Jurkat, Clone E6-1 (cell line): ENCODE data around the gene CENPM. TPM values are rescaled to one million over a fixed set of nuclear protein-coding genes. Genes with fewer than 3 reads are reported as not detected.

ENCODE experiments used
- DNase-seq: peaks from one replicate; pipeline ENCODE4 v3.0.0-alpha.2; 2011; ENCODE audit warnings: low read depth, low spot score
- H3K4me3 ChIP-seq: 2 replicates; pipeline ENCODE4 v1.5.1; 2011; ENCODE audit warnings: mild to moderate bottlenecking, low read length, control low read depth, moderate library complexity
- polyA plus RNA-seq: library from polyadenylated mRNA; unstranded; fragments of >200 nt; gene quantifications from one replicate; pipeline ENCODE4 v1.2.1, GENCODE V29; 2012; ENCODE audit warnings: missing spikeins; ENCODE audit not compliant: insufficient read length, insufficient read depth

Gene CENPM, protein sequence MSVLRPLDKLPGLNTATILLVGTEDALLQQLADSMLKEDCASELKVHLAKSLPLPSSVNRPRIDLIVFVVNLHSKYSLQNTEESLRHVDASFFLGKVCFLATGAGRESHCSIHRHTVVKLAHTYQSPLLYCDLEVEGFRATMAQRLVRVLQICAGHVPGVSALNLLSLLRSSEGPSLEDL
- 99.6 TPM for polyA plus RNA-seq

DNA sequence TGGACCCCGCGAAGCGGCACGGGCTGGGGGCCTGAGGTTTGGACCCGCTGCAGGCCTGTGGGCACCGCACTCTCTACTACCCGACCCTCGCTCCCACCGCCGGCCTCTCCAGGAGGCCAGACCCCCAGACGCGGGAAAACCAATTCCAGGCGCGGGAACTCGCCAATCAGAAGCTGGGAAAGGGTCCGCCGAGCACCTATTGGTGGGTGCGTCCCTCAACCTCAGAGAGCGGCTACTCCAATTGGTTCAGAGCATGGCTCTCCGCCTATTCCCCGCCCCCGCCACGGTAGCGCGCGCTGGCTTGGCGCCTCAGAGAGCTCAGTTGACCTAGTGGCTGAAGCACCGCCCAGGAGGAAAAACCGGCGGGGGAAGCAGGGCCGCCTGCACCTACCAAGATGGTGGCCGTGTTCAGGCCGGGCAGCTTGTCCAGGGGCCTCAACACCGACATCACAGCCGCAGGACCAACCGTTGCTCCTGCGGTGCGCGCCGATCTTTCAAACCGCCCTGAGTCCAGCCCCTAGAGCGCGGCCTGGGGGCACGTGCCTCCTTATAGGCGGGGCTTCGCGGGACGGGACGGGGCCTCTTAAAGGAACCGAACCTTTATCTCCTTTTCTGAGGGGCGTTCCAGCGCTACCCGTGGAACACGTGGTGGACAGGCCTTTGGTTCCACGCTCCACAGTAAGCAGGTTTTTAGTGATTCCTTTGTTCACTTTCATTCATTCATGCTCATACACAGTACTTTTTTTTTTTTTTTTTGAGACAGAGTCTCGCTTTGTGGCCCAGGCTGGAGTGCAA is at the start of gene CENPM:
Gene CENPM, minus strand, starts transcription at position 524 of the 795 bp plus-strand sequence. Its CDS starts 76 bp downstream, at position 448.
- peak; percentile 92 for DNase-seq
- H3K4me3 ChIP-seq = peak within 1 kb of the TSS; percentile 98

DNA sequence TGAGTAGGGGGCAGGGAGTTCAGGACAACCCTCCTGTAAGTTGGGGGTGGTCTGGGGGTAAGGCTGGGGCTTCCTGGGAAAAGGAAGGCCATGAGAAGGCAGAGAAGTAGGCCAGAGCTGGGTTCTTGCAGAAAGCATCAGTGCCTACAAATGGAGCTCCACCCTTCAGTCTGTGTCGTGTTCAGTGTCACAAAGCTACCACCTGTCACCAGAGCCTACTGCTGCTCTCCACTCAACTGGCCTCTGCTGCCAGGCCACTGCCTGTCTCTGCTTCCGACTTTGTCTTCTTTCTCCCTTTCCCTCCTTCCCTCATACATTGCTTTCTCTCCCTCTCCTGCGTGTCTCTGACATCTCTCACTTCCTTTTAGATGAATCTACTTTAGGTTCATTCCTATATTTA is 48.3 kb upstream of the CENPM start:
- no peak for DNase-seq
- H3K4me3 ChIP-seq = no peak overlapping the region

DNA sequence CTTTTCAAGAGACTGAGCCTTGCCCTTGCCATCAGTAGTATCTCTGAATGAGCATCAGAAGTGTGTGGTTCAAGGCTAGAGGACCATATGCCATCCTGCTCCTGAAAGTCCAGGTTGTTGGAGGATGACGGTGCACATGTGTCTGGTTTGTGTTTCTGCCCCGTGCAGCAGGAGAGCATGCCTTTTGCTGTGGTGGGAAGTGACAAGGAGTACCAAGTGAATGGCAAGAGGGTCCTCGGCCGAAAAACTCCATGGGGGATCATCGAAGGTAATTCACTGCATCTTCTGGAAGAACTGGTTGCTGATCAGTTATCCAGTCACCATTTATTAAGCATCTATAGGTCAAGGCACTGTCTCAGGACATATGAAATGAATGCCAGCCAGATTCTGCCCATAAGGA is 45.5 kb upstream of the CENPM start:
- no peak for DNase-seq
- H3K4me3 ChIP-seq = no peak overlapping the region

DNA sequence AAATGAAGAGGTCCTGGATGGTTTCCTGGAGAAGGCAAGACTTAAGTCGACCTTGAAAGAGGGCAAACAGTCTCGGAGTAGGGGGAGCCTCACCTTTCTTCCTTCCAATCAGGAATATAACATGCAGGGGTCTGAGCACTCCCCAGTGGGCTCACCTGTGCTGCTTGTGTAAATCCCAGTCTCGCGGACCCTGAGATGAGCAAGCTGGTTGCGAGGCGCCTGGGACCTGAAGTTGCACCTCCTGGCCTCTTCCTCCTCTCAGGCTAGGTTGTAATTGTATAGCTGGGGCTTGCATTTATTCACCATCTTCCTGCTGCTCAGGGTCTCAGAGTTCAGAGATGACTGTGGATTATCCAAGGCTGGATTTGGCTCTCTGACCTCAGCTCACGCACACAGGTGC is 44.2 kb upstream of the CENPM start:
- no peak overlapping the region for H3K4me3 ChIP-seq
- DNase-seq = no peak

DNA sequence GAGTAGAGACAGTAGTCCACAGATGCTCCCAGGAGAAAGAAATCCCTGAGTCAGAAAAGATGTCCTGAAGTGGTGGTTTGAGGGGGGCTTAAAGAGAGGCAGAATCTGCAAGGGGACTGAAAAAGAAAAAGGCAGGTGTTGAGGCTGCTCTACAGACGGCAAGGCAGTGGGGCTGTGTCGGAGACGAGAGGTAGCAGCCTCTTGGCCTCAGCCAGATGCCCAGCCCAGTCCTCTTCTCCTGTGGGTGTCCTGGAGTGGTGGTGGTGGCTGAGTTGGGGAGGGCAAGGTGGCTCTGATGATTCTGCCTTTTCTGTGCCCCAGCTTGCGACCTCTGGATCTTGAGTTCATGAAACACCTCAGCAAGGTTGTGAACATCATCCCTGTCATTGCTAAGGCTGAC is 42.3 kb upstream of the CENPM start:
- no peak overlapping the region for H3K4me3 ChIP-seq
- no peak for DNase-seq

DNA sequence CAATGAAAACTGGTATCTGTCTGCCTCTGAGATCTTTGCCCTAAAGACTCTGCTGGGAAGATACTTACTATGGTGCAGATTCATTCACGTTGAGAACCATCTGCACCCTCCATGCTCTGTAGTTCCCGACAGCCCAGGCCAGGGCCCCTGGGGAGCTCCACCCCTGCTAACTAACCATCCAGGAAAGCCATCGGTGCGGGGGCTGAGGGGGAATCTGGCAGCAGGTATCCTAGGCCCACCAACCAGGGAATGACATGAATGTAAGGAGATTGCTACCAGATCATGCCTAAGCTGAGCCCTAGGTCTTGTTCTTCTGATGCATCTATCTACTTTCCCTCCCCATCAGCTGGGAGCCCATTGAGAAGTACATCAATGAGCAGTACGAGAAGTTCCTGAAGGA is 40.3 kb upstream of the CENPM start:
- no peak for DNase-seq
- H3K4me3 ChIP-seq = no peak overlapping the region

DNA sequence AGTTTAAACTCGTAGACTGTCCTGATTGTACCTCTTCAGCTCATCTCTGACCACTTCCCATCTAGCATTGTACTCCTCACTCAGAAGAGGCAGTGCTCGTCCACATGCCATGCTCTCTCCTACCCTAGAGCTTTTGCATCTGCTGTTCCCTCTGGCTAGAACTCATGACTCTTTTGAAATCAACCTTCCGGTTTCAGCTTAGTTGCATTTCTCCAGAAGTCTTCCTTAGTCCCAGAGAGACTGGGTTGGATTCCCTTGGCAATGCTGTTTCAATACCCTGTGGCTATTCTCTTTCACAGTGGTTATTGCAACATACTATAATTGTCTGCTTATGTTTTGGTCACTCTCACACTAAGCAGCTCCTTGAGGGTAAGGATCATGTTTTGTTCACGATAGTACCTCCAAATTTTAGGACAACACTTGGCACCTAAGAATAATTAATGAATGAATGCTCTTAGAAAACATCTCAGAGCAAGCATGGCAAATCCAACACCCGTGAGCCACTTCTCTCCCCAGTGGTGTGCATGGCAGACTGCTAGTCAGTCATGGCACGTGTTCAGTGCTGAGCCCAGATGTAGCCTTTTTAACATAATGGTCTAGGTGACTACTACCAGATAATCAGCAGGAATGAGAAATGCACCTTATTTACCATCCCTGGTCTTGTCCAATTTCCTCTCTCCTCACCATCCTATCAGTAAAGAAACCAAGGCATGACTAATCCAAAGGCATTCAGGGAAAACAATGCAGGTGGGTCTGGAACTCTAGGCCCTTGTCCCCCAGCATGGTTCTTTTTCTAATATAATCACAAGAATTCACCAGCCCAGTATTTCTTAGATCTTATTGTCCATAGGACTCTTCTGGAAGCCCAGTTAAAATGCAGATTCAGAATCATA is 36.8 kb upstream of the CENPM start:
- no peak overlapping the region for H3K4me3 ChIP-seq
- no peak for DNase-seq

DNA sequence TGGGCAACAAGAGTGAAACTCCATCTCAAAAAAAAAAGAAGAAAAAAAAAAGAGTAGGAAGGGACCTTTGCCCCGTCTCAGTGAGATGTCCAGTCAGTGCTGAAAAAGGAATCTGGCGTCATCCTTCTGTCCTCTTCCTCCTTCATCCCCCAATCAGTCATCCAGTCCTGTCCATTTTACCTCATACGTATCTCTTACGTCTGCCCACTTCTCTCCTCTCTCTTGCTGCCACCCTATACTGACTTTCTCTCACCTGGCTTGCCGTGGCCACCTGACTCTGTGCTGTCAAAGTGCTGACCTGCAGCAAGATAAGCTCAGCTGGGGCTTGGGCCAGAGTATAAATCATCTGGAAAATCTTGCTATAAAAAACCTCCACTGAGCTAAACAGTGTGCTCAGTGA is 35.9 kb upstream of the CENPM start:
- no peak overlapping the region for H3K4me3 ChIP-seq
- DNase-seq = no peak

DNA sequence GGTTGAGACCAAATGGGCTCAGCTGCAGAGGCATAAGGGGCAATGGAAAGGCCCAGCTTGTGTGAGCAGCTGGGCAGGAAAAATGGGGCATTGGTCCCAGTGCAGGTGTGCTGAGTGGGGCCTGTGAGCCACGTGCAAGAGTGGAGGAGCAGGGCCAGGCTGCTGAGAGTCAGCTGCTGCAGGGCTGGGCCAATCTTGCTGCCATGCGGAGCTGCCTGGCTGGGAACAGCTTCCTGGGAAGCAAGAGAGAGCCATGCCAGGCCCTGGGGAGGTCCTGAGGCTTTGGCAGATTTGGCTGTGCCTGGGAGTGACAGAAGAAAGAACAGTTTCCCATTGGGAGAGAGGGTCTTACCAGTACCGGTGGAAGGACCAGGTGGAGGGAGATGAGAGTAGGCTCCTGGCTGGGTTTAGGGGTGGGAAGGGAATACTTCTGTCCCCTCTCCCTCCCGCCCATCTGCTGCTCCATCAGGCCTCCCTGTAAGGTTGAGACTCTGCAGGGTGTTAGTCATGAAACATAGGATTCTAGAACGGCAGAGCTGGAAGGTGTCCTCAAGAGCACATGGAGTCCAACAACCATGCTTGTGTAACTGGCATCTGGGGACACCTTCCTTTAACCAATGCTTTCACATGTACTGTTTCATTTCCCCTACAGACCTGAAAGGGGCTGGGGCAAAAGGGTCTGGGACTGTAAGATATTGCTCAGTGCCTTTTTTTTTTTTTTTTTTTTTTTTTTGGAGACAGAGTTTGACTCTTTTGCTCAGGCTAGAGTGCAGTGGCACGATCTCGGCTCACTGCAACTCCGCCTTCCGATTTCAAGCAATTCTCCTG is 32.7 kb upstream of the CENPM start:
- DNase-seq = no peak
- H3K4me3 ChIP-seq = no peak overlapping the region

DNA sequence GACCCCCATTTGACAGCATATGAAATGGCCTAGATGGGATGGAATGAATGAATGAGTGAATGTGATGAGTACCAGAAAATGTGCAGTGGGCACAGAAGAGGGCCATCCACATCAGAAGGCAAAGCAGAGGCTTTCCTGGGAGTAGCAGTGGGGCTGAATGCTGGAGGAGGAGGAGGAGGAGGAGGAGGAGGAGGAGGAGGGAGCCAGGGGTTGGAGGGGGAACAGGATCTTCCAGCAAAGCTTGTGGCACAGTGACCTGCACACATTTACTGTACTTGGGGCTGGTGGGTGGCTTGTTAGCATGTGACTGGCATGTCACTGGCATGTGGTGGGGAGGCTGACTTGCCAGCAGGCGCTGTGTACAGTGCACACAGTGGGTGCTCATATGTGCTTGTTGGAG is 31.8 kb upstream of the CENPM start:
- DNase-seq = no peak
- no peak overlapping the region for H3K4me3 ChIP-seq

DNA sequence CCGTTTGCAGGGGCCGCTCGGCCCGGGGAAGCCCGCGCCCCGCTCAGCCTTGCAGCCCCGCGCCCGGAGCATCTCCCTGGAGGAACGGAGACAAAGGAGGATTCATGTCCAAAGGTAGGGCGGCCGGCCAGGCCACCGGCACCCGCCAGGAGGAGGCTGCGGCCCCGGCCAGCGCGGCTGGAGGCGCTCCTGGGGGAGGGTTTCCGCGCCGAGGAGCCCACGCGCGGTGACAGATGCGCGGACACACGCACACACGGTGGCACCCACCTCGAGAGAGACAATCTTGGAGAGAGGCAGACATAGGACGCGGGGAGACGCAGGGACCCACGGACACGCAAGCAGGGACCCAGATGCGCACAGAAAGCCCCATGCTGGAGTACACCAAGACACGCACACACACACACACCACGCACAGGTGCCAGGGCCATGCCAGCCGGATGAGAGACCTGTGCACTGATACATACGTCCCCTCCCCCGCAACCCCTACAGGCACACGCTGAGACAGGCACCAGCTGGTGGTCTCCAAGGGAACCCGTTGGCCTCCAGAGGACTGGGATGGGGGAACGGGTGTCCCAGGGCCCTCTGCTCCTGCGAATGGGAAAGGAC is 30.1 kb upstream of the CENPM start:
- H3K4me3 ChIP-seq = peak overlapping the region; percentile 59
- DNase-seq = peak; percentile 54

DNA sequence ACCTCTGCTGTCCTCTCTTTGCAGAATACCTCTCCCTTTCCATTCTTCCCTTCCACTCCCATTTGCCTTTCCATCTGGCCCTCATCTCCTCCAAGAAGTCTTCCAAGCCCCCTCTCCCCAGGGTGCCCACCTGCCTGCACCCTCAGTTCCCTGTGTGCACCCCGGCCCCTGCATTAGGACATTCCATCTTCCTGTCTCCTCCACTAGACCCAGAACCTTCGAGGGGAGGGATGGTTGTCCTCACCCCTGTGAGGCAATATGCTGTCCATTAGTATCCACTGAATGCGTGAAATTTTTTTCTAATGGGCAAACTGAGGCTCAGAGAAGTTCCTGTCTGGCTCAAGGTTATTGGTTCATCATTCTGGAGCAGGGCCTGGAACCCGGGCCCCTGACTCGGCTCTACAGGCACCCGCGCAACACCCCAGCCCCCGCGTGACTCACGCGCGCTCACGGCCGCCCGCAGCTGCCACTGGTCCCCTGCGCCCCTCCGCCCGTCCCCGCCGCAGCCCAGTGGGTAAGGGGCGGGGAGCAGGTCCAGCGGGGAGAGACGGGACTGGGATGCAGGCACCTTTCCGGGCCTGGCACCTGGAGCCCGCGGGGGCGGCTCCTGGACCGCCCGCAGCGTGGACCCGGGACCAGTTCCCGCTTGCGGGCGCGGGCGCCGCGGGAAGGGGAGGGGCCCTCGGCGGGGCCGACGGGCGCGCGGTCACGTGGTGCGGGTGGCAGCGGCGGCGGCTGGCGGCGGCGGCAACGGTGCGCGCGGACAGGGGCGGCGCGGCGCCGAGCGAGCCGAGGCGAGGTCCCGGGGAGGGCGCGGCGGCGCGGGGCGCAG is 29.3 kb upstream of the CENPM start:
- H3K4me3 ChIP-seq = peak overlapping the region; percentile 51
- DNase-seq = no peak

DNA sequence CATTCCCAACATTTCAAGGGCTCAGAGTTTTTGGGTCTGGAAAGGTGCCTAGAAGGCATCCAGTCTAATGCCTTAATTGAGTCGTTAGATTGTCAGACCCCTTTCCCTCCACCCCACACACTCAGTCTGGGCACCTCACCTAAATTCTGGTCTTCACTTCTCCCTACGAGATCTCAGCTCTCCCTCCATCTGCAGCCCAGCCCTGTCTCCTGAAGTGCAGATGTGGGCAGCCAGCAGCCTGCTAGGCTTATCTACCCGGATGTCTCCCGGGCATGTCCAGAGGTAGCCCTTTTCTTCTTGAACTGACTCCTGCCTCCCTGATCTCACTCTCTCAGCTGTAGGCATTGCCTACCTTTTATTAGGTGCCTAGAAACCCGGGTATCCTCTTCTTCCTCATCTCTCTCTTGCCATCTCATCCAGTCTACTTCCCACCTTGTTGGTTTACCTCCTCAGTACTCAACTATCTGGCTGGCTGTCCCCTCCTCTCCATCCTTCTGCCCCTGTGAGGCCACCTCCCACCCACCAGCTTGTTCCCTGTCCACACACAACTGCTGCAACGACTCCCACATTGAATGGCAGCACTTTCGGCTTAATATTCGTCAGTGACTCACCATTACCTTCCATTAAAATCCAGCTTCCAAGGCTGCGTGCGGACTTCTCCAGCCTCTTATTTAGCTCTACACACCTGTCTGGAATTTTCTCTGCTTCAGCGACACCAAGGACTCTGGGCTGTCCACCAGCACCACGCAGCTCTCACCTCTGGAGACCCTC is 28.5 kb upstream of the CENPM start:
- no peak for DNase-seq
- H3K4me3 ChIP-seq = peak overlapping the region; percentile 51

DNA sequence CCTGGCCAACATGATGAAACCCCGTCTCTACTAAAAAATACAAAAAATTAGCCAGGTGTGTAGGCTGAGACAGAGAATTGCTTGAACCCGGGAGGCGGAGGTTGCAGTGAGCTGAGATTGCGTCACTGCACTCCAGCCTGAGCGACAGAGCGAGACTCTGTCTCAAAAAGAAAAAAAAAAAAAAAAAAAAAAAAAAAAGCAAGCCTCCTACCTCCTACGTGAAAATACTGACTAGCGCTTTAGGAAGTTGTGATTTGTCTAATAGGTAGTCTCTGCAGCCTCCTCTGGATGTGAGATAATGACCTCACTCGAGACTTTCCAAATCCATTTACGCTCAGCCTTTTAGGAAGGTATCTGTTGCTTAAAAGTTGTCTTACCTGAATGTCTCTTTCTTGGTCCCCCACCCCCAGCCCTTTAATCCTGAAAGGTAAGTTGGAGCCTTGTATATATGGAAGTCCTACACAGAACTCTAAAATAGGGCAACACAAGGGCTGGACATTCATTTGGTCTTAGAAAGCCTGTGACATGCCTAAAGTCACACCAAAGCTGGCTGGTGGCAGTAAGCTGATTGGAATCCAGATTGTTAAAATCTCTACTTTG is 27.8 kb upstream of the CENPM start:
- DNase-seq = no peak
- no peak overlapping the region for H3K4me3 ChIP-seq

DNA sequence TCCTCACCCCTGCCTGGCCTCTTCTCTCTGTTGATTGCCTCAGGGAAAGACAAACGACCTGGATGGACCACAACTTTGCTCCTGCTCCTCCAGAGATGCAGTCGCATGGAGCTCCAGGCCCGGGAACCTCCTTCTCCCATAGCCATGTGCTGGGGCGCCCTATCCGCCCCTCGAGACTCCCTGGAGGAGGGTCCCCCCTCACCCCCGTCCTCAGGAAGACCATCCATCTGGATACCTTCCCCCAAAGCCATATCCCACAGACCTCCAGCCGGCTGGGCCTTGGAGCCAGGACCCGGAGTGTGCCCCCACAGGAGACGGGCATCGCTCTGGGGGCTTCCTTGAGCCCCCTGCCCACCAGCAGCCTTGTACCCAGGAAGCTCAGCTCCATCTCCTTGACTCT is 24.5 kb upstream of the CENPM start:
- DNase-seq = no peak
- H3K4me3 ChIP-seq = no peak overlapping the region

DNA sequence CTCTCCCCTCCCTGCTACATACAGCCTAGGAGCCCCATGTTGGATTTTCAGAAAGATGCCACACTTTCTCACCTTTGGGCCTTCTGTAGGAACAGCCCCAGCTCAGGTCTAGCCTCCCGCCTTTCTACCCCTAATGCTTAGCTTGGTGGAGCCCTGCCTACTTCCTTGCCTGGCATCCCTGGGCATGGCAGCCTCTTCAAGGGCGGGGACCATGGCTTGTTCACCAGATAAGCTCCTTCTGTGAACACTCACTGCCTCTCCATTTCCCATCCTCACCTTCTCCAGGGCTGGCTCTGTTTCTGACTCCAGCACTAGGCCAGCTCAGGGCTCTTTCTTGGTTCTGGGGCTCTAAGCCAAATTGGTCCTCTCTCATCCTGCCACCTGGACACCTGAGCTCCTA is 23.6 kb upstream of the CENPM start:
- no peak for DNase-seq
- no peak overlapping the region for H3K4me3 ChIP-seq

DNA sequence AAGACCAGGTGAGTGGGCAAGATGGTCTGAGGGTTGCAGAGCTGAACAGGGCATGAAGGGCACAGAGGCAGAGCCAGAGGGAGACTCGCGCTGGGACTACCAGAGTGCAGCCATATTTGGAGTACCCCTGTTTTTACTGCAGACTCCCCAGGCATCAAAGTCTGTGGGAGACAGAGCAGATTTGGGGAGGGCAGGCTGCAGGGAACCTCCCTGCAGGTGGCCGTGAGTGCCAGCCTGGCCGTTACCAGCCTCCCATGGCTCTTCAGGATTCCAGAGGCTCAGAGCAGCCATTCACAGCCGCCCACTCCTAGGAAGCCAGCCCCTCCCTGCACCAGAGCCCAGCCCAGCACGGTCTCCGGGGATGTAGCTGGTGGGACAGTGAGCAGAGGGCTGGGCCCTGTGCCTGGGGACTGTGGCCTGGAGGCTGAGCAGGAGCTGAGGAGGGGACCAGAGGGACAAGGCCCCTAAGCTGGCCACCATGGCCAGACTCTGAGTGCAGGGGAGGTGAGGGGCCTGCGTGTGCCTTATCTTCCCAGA is 22.2 kb upstream of the CENPM start, which contains the start of gene SEPTIN3:
Gene SEPTIN3, plus strand, starts transcription at position 334 of the 537 bp plus-strand sequence. CDS start 2,050 bp downstream, outside the sequence.
- H3K4me3 ChIP-seq = no peak within 1 kb of the TSS
- DNase-seq = no peak
